ENCODE measurements around the gene ARHGAP15. TPM values are rescaled to one million over a fixed set of nuclear protein-coding genes. Genes with fewer than 3 reads are reported as not detected.

The ARHGAP15 gene
- polyA plus RNA-seq, 1 donor from 2014 or later, result 0.30 TPM

DNA sequence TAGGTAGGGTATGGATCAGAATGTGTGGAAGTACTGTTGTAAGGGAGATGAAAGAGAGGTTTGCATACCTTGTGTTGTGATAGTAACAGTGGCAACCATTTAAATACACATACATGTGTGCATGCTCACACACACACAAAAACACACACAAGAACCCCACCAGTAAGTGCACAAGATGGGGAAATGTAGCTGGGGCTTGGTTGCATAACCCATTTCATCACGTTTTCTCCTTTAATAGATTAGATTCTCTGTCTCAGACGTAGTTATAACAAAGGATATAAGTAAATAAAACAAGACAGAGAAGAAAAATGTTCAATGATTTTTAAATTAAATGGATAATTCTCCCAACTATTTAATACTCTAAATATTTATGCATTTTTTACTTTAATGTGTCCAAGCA is 13.4 kb downstream of the ARHGAP15 start:
- no peak overlapping the region for H3K4me2 ChIP-seq (ENCODE audit: low read length)
- no peak overlapping the region for H3K4me3 ChIP-seq (ENCODE audit: low read length)
- no peaks in the 10 kb centered on the region for H3K9me2 ChIP-seq (ENCODE audit: insufficient read depth, low read length)
- no peaks in the 10 kb centered on the region for H3F3A ChIP-seq (ENCODE audit: insufficient read depth, low read length, poor library complexity, severe bottlenecking)
- TF ChIP-seq MXI1 (conservative IDR thresholded peaks at IDR 0.05; ENCODE audit: poor library complexity, severe bottlenecking) (no peak), TAF1 (IDR thresholded peaks at IDR 0.05; ENCODE audit: low read depth) (no peak), EZH2 (IDR thresholded peaks at IDR 0.05; ENCODE audit: borderline replicate concordance, insufficient read depth, low read length, poor library complexity, severe bottlenecking) (no peak), RAD21 (conservative IDR thresholded peaks at IDR 0.05) (no peak), EP300 (conservative IDR thresholded peaks at IDR 0.05; ENCODE audit: poor library complexity, severe bottlenecking) (no peak)
- TF ChIP-seq, protein P1, sequence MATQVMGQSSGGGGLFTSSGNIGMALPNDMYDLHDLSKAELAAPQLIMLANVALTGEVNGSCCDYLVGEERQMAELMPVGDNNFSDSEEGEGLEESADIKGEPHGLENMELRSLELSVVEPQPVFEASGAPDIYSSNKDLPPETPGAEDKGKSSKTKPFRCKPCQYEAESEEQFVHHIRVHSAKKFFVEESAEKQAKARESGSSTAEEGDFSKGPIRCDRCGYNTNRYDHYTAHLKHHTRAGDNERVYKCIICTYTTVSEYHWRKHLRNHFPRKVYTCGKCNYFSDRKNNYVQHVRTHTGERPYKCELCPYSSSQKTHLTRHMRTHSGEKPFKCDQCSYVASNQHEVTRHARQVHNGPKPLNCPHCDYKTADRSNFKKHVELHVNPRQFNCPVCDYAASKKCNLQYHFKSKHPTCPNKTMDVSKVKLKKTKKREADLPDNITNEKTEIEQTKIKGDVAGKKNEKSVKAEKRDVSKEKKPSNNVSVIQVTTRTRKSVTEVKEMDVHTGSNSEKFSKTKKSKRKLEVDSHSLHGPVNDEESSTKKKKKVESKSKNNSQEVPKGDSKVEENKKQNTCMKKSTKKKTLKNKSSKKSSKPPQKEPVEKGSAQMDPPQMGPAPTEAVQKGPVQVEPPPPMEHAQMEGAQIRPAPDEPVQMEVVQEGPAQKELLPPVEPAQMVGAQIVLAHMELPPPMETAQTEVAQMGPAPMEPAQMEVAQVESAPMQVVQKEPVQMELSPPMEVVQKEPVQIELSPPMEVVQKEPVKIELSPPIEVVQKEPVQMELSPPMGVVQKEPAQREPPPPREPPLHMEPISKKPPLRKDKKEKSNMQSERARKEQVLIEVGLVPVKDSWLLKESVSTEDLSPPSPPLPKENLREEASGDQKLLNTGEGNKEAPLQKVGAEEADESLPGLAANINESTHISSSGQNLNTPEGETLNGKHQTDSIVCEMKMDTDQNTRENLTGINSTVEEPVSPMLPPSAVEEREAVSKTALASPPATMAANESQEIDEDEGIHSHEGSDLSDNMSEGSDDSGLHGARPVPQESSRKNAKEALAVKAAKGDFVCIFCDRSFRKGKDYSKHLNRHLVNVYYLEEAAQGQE (IDR thresholded peaks at IDR 0.05; ENCODE audit: borderline replicate concordance), result no peak
- TF ChIP-seq, protein P2, sequence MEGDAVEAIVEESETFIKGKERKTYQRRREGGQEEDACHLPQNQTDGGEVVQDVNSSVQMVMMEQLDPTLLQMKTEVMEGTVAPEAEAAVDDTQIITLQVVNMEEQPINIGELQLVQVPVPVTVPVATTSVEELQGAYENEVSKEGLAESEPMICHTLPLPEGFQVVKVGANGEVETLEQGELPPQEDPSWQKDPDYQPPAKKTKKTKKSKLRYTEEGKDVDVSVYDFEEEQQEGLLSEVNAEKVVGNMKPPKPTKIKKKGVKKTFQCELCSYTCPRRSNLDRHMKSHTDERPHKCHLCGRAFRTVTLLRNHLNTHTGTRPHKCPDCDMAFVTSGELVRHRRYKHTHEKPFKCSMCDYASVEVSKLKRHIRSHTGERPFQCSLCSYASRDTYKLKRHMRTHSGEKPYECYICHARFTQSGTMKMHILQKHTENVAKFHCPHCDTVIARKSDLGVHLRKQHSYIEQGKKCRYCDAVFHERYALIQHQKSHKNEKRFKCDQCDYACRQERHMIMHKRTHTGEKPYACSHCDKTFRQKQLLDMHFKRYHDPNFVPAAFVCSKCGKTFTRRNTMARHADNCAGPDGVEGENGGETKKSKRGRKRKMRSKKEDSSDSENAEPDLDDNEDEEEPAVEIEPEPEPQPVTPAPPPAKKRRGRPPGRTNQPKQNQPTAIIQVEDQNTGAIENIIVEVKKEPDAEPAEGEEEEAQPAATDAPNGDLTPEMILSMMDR (IDR thresholded peaks at IDR 0.05; ENCODE audit: poor library complexity, severe bottlenecking), result no peak
- H3K9me3 ChIP-seq (ENCODE audit: low read length), result no peaks in the 10 kb centered on the region
- H4K20me1 ChIP-seq (ENCODE audit: insufficient read depth), result no peaks in the 10 kb centered on the region
- H3K9ac ChIP-seq (ENCODE audit: low read length), result no peak overlapping the region
- no peak overlapping the region for H2AFZ ChIP-seq (ENCODE audit: low read depth, low read length)
- H3K36me3 ChIP-seq (ENCODE audit: insufficient read depth, low read length), result no peaks in the 10 kb centered on the region
- no peaks in the 10 kb centered on the region for H3K27me3 ChIP-seq (ENCODE audit: insufficient read depth, low read depth, low read length)
- no peaks in the 10 kb centered on the region for H3K79me2 ChIP-seq (replicated peaks; ENCODE audit: insufficient read depth, low read length)
- H3K27ac ChIP-seq (ENCODE audit: low read length), result no peak overlapping the region

DNA sequence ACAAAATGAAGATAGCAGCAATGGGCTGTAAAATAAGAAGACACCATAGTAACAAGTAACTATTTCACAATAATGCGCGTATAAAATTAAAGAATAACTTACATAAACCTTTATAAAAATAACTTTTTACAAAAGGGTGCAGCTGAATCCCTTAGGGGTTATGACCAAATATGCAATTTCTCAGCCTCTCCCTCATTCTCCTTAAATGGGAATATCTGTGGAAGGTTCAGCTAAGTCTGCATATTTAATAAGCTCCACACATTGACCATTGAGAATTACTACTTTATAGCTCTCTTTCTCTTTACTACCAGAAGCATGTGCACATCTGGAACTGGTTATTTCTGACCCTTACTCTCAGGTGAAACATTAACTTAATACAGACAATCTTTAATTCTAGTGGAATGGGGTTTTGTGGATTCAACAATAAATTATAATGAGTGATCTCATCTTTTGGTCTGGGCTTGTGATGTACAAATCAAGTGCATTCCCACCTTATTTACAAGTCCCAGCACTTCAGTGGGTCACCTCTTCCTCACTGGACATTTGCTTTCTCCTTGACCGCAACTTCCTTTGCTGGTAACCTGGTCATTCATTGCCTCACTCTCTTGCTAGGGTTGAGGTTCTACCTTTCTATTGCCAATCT is 15.7 kb downstream of the ARHGAP15 start:
- no peaks in the 10 kb centered on the region for H3K9me2 ChIP-seq (ENCODE audit: insufficient read depth, low read length)
- TF ChIP-seq RAD21 (conservative IDR thresholded peaks at IDR 0.05) (no peak), MXI1 (conservative IDR thresholded peaks at IDR 0.05; ENCODE audit: poor library complexity, severe bottlenecking) (no peak), EP300 (conservative IDR thresholded peaks at IDR 0.05; ENCODE audit: poor library complexity, severe bottlenecking) (no peak)
- H3K4me3 ChIP-seq (ENCODE audit: low read length), result no peak overlapping the region
- H3K27ac ChIP-seq (ENCODE audit: low read length), result no peak overlapping the region
- no peak overlapping the region for H2AFZ ChIP-seq (ENCODE audit: low read depth, low read length)
- H3K27me3 ChIP-seq (ENCODE audit: insufficient read depth, low read depth, low read length), result no peaks in the 10 kb centered on the region
- no peaks in the 10 kb centered on the region for H3K79me2 ChIP-seq (replicated peaks; ENCODE audit: insufficient read depth, low read length)
- no peak overlapping the region for H3K9ac ChIP-seq (ENCODE audit: low read length)
- no peaks in the 10 kb centered on the region for H3K36me3 ChIP-seq (ENCODE audit: insufficient read depth, low read length)
- H3F3A ChIP-seq (ENCODE audit: insufficient read depth, low read length, poor library complexity, severe bottlenecking), result no peaks in the 10 kb centered on the region
- no peaks in the 10 kb centered on the region for H3K9me3 ChIP-seq (ENCODE audit: low read length)
- no peaks in the 10 kb centered on the region for H4K20me1 ChIP-seq (ENCODE audit: insufficient read depth)
- H3K4me2 ChIP-seq (ENCODE audit: low read length), result no peak overlapping the region

DNA sequence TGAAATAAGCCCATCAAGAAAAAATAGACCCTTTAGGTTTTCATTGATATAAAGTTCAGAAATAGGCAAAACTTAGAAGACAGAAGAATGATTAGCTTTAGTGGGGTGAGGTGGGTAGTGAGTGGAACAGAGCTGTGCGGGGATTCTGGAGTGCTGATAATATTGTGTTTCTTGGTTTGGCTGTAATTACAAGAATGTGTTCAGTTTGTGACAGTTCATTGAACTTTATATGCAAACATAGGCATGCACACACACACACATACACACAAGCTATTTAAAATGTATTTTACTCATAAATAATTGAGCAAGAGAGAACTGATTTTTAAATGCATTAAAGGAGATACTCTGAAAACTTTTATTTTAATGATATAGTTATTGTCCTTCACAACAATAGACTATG is 17.1 kb downstream of the ARHGAP15 start:
- no peaks in the 10 kb centered on the region for H3K9me3 ChIP-seq (ENCODE audit: low read length)
- no peaks in the 10 kb centered on the region for H4K20me1 ChIP-seq (ENCODE audit: insufficient read depth)
- no peak overlapping the region for H2AFZ ChIP-seq (ENCODE audit: low read depth, low read length)
- H3F3A ChIP-seq (ENCODE audit: insufficient read depth, low read length, poor library complexity, severe bottlenecking), result no peaks in the 10 kb centered on the region
- no peak overlapping the region for H3K4me2 ChIP-seq (ENCODE audit: low read length)
- H3K27me3 ChIP-seq (ENCODE audit: insufficient read depth, low read depth, low read length), result no peaks in the 10 kb centered on the region
- no peaks in the 10 kb centered on the region for H3K9me2 ChIP-seq (ENCODE audit: insufficient read depth, low read length)
- H3K36me3 ChIP-seq (ENCODE audit: insufficient read depth, low read length), result no peaks in the 10 kb centered on the region
- H3K4me3 ChIP-seq (ENCODE audit: low read length), result no peak overlapping the region
- H3K9ac ChIP-seq (ENCODE audit: low read length), result no peak overlapping the region
- no peak for TF ChIP-seq POLR2AphosphoS5 (IDR thresholded peaks at IDR 0.05)
- no peak for TF ChIP-seq SMC3 (conservative IDR thresholded peaks at IDR 0.05; ENCODE audit: poor library complexity)
- TF ChIP-seq MXI1 (conservative IDR thresholded peaks at IDR 0.05; ENCODE audit: poor library complexity, severe bottlenecking), result no peak
- TF ChIP-seq TAF1 (IDR thresholded peaks at IDR 0.05; ENCODE audit: low read depth), result no peak
- no peak for TF ChIP-seq EP300 (conservative IDR thresholded peaks at IDR 0.05; ENCODE audit: poor library complexity, severe bottlenecking)
- H3K27ac ChIP-seq (ENCODE audit: low read length), result no peak overlapping the region
- H3K79me2 ChIP-seq (replicated peaks; ENCODE audit: insufficient read depth, low read length), result no peaks in the 10 kb centered on the region
